Skeletal muscle cell (primary cell): ENCODE results near the gene SERPINA6.
"Not testable (repeated sequence)": the region's sequence is repeated elsewhere in the genome, so short reads cannot be mapped to it uniquely, and the experiment has no call there.

ENCODE experiments used
- DNase-seq: peaks from one replicate; pipeline ENCODE4 v3.0.0-alpha.2; 2010; ENCODE audit warnings: low read depth
- H3K4me3 ChIP-seq: 2 replicates; pipeline ENCODE4 v1.5.1; 2011; ENCODE audit warnings: low read depth, mild to moderate bottlenecking, control low read depth, low read length, moderate library complexity

The SERPINA6 gene

DNA sequence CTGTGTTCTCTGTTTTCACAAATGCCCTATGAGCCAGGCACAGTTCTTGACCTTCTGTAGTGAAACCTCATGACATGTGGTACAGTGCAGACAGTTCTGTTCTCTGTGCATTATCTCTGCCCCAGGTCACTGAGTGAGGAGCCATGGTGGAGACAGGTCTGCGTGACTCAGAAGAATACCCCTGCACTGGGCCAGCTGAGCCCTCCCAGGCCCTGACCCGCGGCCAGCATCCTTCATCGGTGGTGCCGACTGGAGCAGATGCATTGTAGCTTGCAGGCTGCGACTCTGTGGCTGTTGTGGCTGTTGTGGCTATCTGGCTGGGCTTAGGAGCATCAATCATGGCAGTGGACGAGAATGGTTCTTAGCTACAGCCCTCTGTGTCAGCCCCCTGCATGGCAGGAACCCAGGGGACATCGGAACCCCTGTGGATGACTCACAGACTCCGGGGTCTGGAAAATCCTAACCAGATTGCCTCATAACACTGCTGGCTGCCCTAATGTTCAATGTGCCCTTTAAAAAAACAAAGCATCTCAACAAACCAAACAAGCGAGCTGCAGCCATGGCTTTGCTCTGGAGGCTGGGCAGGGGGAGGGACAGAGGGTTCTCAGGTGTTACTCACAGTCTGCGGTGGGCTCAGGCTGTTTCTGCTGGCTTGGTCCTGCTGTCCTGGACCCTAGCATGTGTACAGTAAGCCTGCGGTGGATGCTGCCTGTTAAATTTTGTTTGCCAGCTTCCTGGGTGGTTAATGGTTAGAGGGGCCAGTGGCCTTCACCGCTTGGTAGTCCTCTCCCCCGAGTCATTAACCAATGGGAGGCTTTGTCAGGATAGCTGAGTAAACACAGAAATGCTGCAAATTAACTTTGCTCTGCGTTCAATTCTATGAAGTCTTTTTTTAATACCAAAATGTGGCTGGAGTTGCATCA lies at the start of gene SERPINA6:
Gene SERPINA6 (minus strand): TSS at position 689 of the 923 bp plus-strand sequence. CDS start 8,688 bp downstream, outside the sequence.
- DNase-seq: peak; percentile 47
- H3K4me3 ChIP-seq: no peak within 1 kb of the TSS

GRCh38 chr14:94372021-94372605 lies 49.0 kb upstream of the SERPINA6 start:
- DNase-seq: no peak
- H3K4me3 ChIP-seq: no peak overlapping the region

- H3K4me3 ChIP-seq: no peak overlapping the region
- no peak for DNase-seq
Measured at GRCh38 chr14:94370524-94370910, 47.4 kb upstream of the SERPINA6 start.

- not testable (repeated sequence) for DNase-seq
Measured at GRCh38 chr14:94369766-94370523, 46.8 kb upstream of the SERPINA6 start.

DNA sequence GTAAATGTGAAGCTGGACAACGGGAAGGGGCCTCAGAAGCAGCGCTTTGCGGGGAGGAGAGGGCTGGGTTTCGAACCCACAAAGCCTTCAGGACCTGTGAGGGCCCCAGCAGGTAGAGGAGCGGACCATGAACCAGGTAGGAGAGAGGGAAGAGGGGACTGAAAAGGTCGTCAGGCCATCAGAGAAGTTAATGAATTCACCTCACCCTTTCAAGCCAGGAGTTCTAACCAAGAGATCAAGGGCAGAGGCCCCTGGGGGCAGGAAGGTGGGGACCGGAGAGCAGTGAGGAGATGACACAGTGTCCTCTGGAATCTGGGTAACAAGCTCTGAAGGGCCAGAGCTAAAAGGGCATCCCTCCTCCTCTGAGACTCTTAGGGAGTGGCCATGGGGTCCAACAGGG lies 45.8 kb upstream of the SERPINA6 start:
- DNase-seq: no peak
- H3K4me3 ChIP-seq: no peak overlapping the region

More at GRCh38 chr14:94369766-94370523, 46.8 kb upstream of the SERPINA6 start:
- not testable (repeated sequence) for H3K4me3 ChIP-seq

DNA sequence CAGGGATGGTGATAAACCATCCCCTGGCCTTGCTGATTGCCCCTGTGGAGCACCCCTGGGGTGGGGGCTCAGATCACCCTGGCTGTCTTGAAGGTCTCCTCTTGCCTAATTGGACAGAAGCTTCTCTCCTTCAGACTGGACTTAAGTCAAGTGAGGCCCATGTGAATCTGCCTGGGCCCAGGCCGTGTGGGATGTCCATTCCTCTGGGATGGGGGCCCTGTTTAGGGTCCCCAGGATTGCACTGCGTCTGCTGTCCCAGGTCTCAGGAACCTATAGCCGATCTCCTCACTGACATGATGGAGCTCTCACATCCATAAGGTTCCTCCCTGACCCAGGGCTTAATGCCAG lies 45.1 kb upstream of the SERPINA6 start:
- no peak for DNase-seq
- H3K4me3 ChIP-seq: no peak overlapping the region

DNA sequence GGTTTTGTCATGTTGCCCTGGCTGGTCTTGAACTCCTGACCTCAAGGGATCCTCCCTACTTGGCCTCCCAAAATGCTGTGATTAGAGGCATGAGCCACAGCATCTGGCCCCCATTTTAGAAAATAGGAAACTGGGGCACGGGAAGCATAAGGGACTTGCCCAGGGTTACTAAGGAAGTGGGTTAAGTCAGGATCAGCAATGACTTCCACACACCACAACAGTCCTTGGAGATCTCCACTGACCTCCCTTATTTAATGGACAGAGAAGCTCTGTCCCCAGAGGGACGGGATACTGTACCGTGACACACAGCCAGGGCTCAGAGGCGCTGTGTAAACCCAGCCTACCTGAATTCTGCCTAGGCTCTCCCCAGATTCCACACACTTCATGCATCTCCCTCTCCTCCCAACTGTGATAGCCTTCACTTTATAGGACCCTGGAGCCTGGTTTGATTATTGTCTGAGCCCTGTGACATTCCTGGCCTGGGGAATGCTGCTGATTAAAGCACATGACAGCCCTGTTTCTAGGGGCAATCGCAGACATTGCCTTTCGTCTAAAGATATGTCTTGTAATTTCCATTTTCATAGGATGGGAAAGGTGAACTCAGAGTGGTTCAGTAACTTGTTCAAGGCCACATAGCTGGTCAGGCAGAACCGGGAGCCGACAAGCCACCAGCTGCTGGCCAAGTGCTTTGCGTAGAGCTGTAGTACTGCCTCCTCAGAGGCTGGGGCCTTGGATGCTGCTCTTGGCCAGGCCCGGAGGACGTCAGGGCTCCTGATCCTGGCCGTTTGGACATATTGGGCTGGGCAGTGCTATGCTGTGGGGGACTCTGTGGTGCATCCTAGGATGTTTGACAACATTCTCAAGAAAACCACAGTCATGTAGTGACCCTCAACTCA lies 44.5 kb upstream of the SERPINA6 start:
- H3K4me3 ChIP-seq: no peak overlapping the region
- no peak for DNase-seq

DNA sequence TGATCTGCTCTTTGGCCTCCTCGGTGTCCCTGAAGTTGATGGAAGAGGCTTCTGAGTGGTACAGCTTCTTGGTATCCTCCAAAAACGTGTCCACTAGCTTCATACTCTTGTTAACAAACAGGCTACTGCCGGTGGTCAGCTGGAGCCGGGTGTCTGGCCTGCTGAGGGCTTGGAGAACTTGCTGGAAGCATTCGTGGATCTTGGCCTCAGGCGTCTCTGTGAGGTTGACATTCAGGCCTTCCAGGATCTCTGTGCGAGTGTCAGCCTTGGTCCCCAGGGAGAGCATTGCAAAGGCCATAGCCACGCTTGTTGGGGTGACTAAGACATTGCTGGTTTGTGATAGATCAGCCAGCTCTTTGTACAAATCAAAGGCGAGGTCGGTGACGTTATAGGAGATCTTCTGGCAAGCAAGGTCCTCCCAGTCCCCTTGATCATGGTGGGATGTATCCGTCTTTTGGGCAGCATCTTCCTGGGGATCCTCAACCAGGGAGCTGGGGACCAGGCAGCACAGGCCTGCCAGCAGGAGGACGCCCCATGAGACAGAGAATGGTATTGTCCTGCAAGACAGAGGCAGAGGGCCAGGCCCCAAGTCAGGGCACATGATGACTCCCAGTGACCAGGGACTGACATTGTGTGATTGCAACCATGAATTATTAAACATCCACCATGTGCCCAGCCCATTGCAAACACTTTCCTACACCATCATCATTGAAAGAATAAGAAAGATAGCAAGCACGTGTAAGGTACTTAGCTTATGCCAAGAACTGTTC lies 43.2 kb upstream of the SERPINA6 start, which contains the start of gene SERPINA2:
Gene SERPINA2 (minus strand): TSS at position 553 of the 770 bp plus-strand sequence.
- DNase-seq: no peak
- H3K4me3 ChIP-seq: no peak within 1 kb of the TSS

DNA sequence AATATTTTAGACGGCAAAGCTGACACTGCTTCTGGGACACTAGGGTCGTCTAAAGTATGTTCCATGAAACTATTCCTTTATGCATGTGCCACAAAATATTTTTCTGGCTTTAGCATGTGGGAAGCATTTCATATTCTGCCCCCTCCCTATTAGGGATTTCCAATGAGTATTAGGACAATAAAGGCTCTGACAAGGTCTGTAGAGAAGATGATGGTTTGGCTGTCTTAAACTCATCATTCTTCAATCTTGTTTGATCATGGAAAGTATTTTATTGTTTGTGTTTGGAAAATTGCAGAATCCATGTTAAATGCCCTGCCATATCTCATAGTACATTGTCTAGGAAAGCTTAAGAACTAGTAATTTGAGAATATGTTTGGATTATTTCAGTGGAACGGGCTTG lies 42.5 kb upstream of the SERPINA6 start:
- DNase-seq: no peak
- no peak overlapping the region for H3K4me3 ChIP-seq

- DNase-seq: no peak
- H3K4me3 ChIP-seq: no peak overlapping the region
Measured at GRCh38 chr14:94364964-94365363, 41.8 kb upstream of the SERPINA6 start.

DNA sequence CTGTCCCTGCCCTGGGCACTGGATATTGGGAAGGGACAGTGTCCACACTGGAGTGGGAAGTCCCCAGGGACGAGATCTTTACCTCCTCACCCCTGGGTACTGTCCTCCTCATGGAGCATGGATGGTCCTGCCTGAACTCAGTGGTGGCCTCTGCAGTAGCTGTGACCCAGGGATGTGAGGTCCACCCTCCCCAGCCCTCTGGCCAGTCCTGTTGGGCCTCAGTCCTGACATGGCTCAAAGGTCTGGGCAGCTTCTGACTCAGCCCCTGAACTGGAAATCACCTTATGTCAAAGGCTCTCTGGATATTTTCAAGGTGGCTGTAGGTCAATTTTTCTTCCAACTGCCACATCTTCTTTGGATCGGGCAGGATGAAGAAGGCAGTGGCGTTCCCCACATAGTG lies 40.9 kb upstream of the SERPINA6 start:
- DNase-seq: no peak
- no peak overlapping the region for H3K4me3 ChIP-seq

- no peak overlapping the region for H3K4me3 ChIP-seq
- DNase-seq: no peak
Measured at GRCh38 chr14:94363151-94363624, 40.1 kb upstream of the SERPINA6 start.

DNA sequence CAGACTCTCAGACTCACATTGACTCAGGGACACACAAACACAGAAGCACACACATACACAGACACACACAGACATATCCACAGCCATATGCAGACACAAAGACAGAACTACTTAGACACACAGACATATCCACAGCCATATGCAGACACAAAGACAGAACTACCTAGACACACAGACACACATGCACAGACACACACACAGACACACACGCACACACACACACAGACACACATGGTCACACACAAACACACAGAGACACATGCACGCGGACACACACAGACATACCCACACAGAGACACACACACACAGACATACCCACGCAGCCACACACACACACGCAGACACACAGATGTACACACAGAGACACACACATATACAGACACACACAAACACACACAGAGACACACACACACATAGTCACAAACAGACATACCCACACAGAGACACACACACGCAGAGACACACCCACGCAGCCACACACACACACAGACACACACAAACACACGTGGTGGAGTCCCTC lies 39.5 kb upstream of the SERPINA6 start:
- DNase-seq: no peak
- no peak overlapping the region for H3K4me3 ChIP-seq

- H3K4me3 ChIP-seq: no peak overlapping the region
- no peak for DNase-seq
Measured at GRCh38 chr14:94361682-94362081, 38.5 kb upstream of the SERPINA6 start.

DNA sequence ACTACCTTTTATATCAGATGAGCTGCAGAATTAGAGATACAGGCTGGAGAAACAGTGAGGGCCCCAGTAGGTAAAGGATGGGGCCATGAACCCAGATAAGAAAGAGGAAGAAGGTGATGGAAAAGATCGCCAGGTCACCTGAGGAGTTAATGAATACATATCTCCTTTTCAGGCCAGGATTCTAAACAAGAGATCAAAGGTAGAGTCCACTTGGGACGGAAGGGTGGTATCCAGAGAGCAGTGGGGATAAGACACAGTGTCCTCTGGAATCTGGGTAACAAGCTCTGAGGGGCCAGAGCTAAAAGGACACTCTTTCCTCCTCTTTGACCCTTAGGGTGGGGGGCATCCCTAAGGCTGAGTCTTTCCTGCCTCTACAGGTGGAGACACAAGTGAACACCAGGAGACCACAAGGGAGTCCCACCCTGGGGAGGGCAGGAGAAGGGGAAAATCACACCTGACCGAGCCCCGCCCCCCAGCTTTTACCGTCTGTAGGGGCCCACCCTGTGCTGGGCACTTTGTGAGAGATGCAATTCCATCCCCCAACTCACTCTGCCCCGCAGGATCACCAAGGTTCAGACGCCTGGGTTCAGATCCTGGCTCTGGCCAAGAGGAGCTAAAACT lies 37.9 kb upstream of the SERPINA6 start:
- H3K4me3 ChIP-seq: no peak overlapping the region
- no peak for DNase-seq

- DNase-seq: no peak
- no peak overlapping the region for H3K4me3 ChIP-seq
Measured at GRCh38 chr14:94357166-94357565, 34.0 kb upstream of the SERPINA6 start.

- no peak for DNase-seq
- no peak overlapping the region for H3K4me3 ChIP-seq
Measured at GRCh38 chr14:94356379-94357056, 33.4 kb upstream of the SERPINA6 start.
